Left lobe of liver (tissue), 2 donors: ENCODE measurements around the gene PLBD1. TPM values are rescaled to one million over a fixed set of nuclear protein-coding genes. Genes with fewer than 3 reads are reported as not detected.
A peak's percentile ranks its signal among the peaks of the same experiment; 100 is the strongest.

Source experiments
- ATAC-seq: fragments of 200-7000 bp; cut with Tn5 transposase; one replicate; pipeline ENCODE4 v1.9.1; 2020; ENCODE audit warnings: mild to moderate bottlenecking, moderate library complexity
- DNase-seq: peaks from one replicate; pipeline ENCODE4 v3.0.0-alpha.2; 2020; ENCODE audit warnings: low spot score
- total RNA-seq: library from RNA; stranded (reverse); gene quantifications from one replicate; pipeline ENCODE4 v1.2.1, GENCODE V29; 2021
- donor health status: DM: no; HTN: no; CAD: no; lungs with moderate emphysema.
- donor health status: DM: no; HTN: yes; CAD: no.

Gene PLBD1
- total RNA-seq, 1 donor from 2014 or later = 2.5 TPM

GRCh38 chr12:14571779-14572178 lies 4.1 kb upstream of the PLBD1 start:
- no peak for ATAC-seq
- DNase-seq = no peak

- ATAC-seq (no peak), DNase-seq (no peak)
These were observed 2.5 kb upstream of the PLBD1 start for GRCh38 chr12:14570231-14570630.

- DNase-seq (no peak), ATAC-seq (no peak)
These were observed 3.2 kb downstream of the PLBD1 start for GRCh38 chr12:14564336-14564959.

DNA sequence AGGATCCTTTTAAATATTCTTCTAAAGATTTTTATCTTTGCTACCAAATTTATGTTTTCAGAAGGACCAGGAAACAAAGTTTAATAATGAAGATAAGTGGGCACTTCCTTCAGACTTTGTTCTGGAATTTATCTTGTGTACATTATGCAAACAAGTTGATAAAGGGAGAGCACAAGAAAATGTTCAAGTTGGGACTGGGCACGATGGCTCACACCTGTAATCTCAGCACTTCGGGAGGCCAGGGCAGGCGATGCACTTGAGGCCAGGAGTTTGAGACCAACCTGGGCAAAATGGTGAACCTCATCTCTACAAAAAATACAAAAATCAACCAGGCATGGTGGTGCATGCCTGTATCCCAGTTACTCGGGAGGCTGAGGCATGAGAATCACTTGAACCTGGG lies 4.6 kb downstream of the PLBD1 start:
- ATAC-seq (no peak), DNase-seq (no peak)

DNA sequence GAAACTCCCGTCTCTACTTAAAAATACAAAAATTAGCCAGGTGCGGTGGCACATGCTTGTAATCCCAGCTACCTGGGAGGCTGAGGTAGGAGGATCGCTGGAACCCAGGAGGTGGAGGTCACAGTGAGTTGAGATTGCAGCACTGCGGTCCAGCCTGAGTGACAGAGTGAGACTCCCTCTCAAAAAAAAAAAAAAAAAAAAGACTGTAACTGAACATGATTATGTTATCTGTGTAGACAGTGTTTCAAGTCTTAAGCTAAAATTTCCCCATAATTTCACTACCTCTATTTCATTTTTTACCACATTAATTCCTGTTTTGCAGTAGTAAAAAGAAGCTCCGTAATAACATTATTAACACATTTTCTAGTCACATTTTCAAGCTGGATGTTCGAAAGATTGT lies 5.4 kb downstream of the PLBD1 start:
- no peak for ATAC-seq
- no peak for DNase-seq

- DNase-seq (no peak), ATAC-seq (peak; percentile 12)
These were observed 5.9 kb downstream of the PLBD1 start for GRCh38 chr12:14561677-14562238.

- DNase-seq = peak; percentile 58
These were observed 6.6 kb downstream of the PLBD1 start for GRCh38 chr12:14560904-14561574.

GRCh38 chr12:14558473-14558959 lies 9.2 kb downstream of the PLBD1 start:
- DNase-seq (no peak), ATAC-seq (no peak)

More at GRCh38 chr12:14560904-14561574, 6.6 kb downstream of the PLBD1 start:
- peak; percentile 94 for ATAC-seq

- DNase-seq = no peak
These were observed 9.7 kb downstream of the PLBD1 start for GRCh38 chr12:14557966-14558365.

DNA sequence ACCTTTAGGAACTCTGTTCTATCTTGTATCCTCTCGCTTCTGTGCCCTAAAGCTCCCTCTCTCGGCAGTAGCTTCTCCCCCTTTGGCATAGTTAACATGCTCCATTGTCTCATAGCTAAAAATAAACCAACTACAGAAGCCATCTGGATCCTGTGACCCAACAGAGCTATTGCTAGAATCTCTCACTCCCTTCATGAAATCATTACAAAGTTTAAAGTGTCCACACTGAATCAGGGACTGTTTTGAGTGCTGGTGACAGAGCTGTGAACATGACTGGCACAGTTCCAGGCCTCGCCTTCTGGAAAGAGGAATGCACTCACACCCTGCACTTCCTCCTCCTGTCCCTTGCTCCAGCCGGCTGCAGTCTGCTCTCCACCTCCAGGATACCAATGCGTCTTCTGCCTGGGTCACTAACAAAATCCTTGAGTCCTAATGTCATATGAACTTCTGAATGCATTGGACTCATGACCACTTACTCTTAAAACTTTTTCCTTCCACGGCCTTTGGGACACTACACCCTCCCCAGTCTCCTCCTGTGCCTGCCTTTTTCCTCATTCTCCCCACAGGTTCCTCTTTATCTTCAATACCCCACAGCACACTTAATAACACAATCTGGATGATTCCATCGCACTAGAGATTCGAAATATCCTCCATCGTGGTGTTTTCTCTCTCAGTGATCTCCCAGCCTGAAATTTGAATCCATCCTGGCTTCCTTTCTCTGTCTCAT lies 13.2 kb downstream of the PLBD1 start:
- ATAC-seq (peak; percentile 63), DNase-seq (peak; percentile 58)

More at GRCh38 chr12:14557966-14558365, 9.7 kb downstream of the PLBD1 start:
- no peak for ATAC-seq

- DNase-seq (no peak), ATAC-seq (no peak)
These were observed 19.1 kb downstream of the PLBD1 start for GRCh38 chr12:14548609-14549008.

GRCh38 chr12:14547571-14547970 lies 20.1 kb downstream of the PLBD1 start:
- DNase-seq (no peak), ATAC-seq (no peak)

DNA sequence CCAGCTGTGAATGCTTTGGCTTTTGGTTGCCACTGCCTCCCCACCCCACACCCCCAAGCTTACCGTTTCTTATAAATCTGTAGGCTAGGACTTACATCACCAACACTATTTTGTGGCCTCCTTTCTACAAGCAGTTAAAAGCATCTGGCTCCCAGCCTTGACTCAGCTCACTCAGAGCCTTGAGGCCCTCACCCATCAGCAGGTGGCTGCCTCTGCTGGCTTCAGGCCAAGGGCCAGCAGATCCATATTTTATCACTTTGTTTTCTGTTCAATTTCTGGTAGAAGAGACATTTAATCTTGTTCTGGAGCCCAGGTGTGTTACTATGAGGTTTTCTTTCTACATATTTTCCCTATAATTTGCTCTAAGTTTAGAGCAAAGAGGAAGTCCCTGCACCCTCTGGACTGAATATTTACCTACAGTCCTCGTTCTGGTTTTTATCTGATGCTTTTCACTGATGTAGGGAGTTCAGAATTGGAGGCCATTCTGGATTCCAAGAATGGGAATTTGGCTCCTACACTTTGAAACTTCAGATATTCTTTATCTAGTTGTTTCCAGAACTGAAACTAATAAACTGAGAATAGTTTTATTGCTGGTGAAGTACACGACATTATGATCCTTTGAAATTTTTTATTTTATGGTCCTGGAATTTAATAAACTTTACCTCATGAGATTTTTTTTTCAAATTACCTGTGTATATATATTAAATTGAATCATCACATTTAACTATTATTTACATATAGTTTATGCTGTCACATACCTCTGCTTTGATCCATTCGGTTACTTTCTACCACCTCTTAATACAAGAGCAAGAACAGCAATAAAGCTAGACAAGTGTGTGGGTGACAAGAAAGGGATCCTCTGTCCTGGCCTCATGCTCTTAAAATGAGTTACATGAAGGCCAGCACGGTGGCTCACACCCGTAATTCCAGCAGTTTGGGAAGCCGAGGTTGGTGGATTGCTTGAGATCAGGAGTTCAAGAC lies 22.2 kb downstream of the PLBD1 start:
- no peak for ATAC-seq
- no peak for DNase-seq

DNA sequence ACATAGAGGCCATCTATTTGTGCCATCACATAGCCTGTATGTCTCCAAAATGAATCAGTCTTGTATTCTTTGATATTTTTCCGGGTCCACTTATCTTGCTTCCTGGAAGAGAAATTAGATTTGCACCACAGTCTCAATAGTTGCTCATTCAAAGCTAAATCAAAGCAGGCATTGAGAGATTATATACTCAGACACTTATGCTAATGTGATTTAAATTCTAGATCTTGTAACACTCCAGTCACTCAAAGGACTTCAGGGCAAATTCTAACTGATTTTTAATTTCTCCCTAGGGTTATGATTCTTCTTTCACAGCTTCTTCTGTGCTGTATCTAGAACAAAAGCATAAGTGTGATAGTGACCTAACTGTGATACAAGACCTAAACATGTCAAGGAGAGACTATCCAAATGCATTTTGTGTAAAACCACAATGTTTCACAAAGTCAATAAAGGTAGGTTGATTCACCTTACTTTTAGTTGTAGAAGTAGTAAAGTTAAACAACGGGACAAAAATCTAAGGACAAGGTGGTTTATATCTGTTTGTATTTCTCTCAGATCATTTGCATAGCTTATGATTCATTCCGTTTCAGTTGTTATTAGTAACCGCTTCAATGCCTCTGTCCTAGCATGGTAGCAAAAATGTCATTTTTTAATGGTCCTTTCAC lies 26.8 kb downstream of the PLBD1 start:
- DNase-seq (no peak), ATAC-seq (no peak)

DNA sequence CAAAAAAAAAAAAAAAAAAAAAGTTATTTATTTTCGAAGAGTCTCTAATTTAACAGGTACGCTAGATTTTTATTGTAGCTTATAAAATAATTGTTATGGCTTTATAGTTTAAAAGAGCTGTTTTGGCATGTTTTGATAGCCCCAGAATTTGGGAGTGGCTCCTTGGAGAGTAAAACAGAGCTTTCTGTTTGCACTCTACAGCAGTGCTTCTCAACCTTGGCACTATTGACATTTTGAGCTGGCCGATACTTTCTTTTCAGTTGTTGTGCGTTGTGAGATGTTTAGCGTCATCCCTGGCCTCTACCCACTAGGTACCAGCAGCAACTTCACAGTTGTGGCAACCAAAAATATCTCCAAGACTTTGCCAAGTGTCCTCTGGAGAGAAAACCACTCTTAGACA lies 30.6 kb downstream of the PLBD1 start:
- DNase-seq (no peak), ATAC-seq (no peak)

DNA sequence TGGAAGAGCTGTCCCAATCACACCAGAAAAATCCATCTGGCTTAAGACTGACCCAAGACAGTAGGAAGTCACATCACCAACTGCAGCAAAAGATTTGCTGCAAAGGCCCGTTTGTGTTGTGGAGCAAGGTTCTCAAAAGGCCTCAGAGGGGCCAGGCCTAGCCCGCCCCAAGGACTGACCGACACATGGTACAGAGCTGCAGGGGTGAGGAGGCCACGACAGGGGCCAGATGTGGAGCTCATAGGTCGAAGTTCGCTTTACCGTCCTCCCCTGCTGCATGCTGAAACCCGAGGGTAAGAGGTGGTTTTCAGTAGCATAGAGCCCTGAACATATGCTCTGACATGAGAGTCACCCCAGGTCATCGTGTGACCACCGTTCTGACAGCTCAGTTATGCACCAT lies 35.5 kb downstream of the PLBD1 start:
- ATAC-seq = no peak
- DNase-seq = no peak

- no peak for ATAC-seq
- DNase-seq = no peak
These were observed 41.7 kb downstream of the PLBD1 start for GRCh38 chr12:14525964-14526363.

DNA sequence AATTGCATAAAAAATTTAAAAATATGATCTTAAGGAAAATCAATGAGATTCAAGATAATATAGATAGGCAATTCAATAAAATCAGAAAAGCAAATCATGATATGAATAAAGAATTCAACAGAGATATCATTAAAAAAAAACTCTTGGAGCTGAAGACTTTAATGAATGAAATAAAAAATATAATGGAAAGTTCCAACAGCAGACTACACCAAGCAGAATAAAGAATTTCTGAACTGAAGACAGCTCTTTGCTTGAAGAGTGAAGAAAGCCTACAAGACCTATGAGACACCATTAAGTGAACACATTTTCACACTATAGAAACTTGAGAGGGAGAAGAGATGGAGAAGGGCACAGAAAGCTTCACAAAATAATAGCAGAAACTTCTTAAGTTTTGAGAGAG lies 45.9 kb downstream of the PLBD1 start:
- DNase-seq (no peak), ATAC-seq (no peak)

DNA sequence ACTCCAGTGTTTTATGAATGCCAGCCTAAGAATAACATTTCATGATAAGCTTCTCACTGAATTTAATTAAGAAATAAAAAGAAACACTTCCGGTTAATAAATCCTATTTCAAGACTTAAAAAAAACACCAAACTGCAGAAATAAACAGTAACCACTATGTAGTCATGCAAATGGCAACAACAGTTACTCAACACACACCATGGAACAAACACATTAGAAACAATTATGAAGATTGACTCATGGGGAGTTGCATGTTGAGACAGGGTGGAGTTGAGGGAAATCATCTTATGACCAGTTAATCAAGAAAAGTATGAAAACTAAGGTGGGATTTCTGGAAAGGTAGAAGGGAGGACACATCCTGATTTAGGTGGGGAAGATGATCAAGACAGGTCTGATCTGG lies 52.7 kb downstream of the PLBD1 start:
- ATAC-seq = no peak

More for the DNA sequence above, 52.7 kb downstream of the PLBD1 start:
- no peak for DNase-seq
